H9 (cell line): Measurements from ENCODE around the gene ARHGAP24. TPM values are rescaled to one million over a fixed set of nuclear protein-coding genes. Genes with fewer than 3 reads are reported as not detected.

ENCODE experiments used
- DNase-seq: peaks from one replicate; pipeline ENCODE4 v3.0.0-alpha.2; 2017
- H2AFZ ChIP-seq: one replicate; pipeline ENCODE4 v1.6.1; 2013; ENCODE audit warnings: mild to moderate bottlenecking, low read length, control low read depth, moderate library complexity
- H2AK5ac ChIP-seq: 2 replicates; pipeline ENCODE4 v1.6.1; 2013; ENCODE audit warnings: low read length, control low read depth, mixed read lengths; ENCODE audit not compliant: insufficient read length
- H2BK120ac ChIP-seq: one replicate; pipeline ENCODE4 v1.6.1; 2013; ENCODE audit warnings: low read depth, mild to moderate bottlenecking, low read length, control low read depth, inconsistent platforms; ENCODE audit not compliant: poor library complexity, severe bottlenecking
- H2BK12ac ChIP-seq: 2 replicates; pipeline ENCODE4 v1.6.1; 2013; ENCODE audit warnings: low read length, control low read depth, mixed read lengths, low read depth; ENCODE audit not compliant: insufficient read length
- H2BK15ac ChIP-seq: 2 replicates; pipeline ENCODE4 v1.6.1; 2013; ENCODE audit warnings: low read depth, low read length, control low read depth
- H2BK20ac ChIP-seq: one replicate; pipeline ENCODE4 v1.6.1; 2013; ENCODE audit warnings: low read depth, mild to moderate bottlenecking, low read length, control low read depth, inconsistent platforms; ENCODE audit not compliant: poor library complexity, severe bottlenecking
- H2BK5ac ChIP-seq: 2 replicates; pipeline ENCODE4 v1.6.1; 2013; ENCODE audit warnings: low read length, control low read depth, mixed read lengths; ENCODE audit not compliant: insufficient read length
- H3K14ac ChIP-seq: 2 replicates; pipeline ENCODE4 v1.6.1; 2013; ENCODE audit warnings: low read length, control low read depth; ENCODE audit not compliant: insufficient read depth
- H3K18ac ChIP-seq: 2 replicates; pipeline ENCODE4 v1.6.1; 2013; ENCODE audit warnings: low read depth, mild to moderate bottlenecking, mixed read lengths, low read length, control low read depth; ENCODE audit not compliant: insufficient read length
- H3K23ac ChIP-seq: 2 replicates; pipeline ENCODE4 v1.6.1; 2013; ENCODE audit warnings: low read length, control low read depth, mixed read lengths, low read depth; ENCODE audit not compliant: insufficient read length
- H3K23me2 ChIP-seq: 2 replicates; pipeline ENCODE4 v1.6.1; 2013; ENCODE audit warnings: low read depth, mild to moderate bottlenecking, mixed read lengths, low read length, control low read depth; ENCODE audit not compliant: insufficient read length, poor library complexity, severe bottlenecking
- H3K27ac ChIP-seq: 2 replicates; pipeline ENCODE4 v1.5.1; 2013; ENCODE audit warnings: low read length, control low read depth, mixed read lengths, low read depth; ENCODE audit not compliant: insufficient read length
- H3K27me3 ChIP-seq: 2 replicates; pipeline ENCODE4 v1.6.1; 2013; ENCODE audit warnings: low read length, control low read depth, inconsistent platforms; ENCODE audit not compliant: insufficient read depth
- H3K4ac ChIP-seq: 2 replicates; pipeline ENCODE4 v1.6.1; 2013; ENCODE audit warnings: low read depth, mild to moderate bottlenecking, control low read depth, inconsistent platforms, low read length, moderate library complexity
- H3K4me1 ChIP-seq: 2 replicates; pipeline ENCODE4 v1.6.1; 2013; ENCODE audit warnings: low read length, control low read depth, inconsistent platforms; ENCODE audit not compliant: insufficient read depth
- H3K4me2 ChIP-seq: 2 replicates; pipeline ENCODE4 v1.6.1; 2013; ENCODE audit warnings: low read length, control low read depth, mixed read lengths; ENCODE audit not compliant: insufficient read length, insufficient read depth
- H3K56ac ChIP-seq: 2 replicates; pipeline ENCODE4 v1.6.1; 2013; ENCODE audit warnings: low read depth, mild to moderate bottlenecking, mixed read lengths, low read length, control low read depth; ENCODE audit not compliant: insufficient read length
- H3K79me1 ChIP-seq: 2 replicates; pipeline ENCODE4 v1.6.1; 2013; ENCODE audit warnings: low read depth, mild to moderate bottlenecking, moderate library complexity, low read length, control low read depth, inconsistent platforms; ENCODE audit not compliant: insufficient read depth, poor library complexity, severe bottlenecking
- H3K79me2 ChIP-seq: 2 replicates; pipeline ENCODE4 v1.6.1; 2013; ENCODE audit warnings: low read length, control low read depth, inconsistent platforms; ENCODE audit not compliant: insufficient read depth
- H3K9ac ChIP-seq: 2 replicates; pipeline ENCODE4 v1.6.1; 2013; ENCODE audit warnings: low read length, control low read depth, mixed read lengths; ENCODE audit not compliant: insufficient read length; ENCODE audit errors: extremely low read depth
- H3K9me3 ChIP-seq: one replicate; pipeline ENCODE4 v1.6.1; 2013; ENCODE audit warnings: low read depth, low read length, inconsistent platforms; ENCODE audit not compliant: control insufficient read depth
- H3T11ph ChIP-seq: one replicate; pipeline ENCODE4 v1.6.1; 2013; ENCODE audit warnings: mild to moderate bottlenecking, low read length, control low read depth, inconsistent platforms
- H4K20me1 ChIP-seq: one replicate; pipeline ENCODE4 v1.6.1; 2013; ENCODE audit not compliant: control insufficient read depth, insufficient read length, insufficient read depth
- H4K5ac ChIP-seq: 2 replicates; pipeline ENCODE4 v1.6.1; 2013; ENCODE audit warnings: low read depth, mild to moderate bottlenecking, mixed read lengths, low read length, control low read depth; ENCODE audit not compliant: insufficient read length
- H4K8ac ChIP-seq: replicated peaks from 2 replicates; pipeline ENCODE4 v1.6.1; 2013; ENCODE audit warnings: low read length, control low read depth, mixed read lengths, low read depth; ENCODE audit not compliant: insufficient read length
- H4K91ac ChIP-seq: 2 replicates; pipeline ENCODE4 v1.6.1; 2013; ENCODE audit warnings: low read depth, mild to moderate bottlenecking, moderate library complexity, mixed read lengths, low read length, control low read depth; ENCODE audit not compliant: insufficient read length
- H3K27ac Mint-ChIP-seq, 3 experiments: 2 replicates in 2 of 3; 3 replicates in 1 of 3; pipeline ENCODE4 v1.8.0; 2020 to 2021; ENCODE audit warnings: mixed read lengths in 3 of 3, mild to moderate bottlenecking in 1 of 3, moderate library complexity in 1 of 3
- H3K27me3 Mint-ChIP-seq: 2 replicates; pipeline ENCODE4 v1.8.0; 2021; ENCODE audit warnings: low read depth, mild to moderate bottlenecking, moderate library complexity, mixed read lengths
- H3K36me3 Mint-ChIP-seq, 3 experiments: 2 replicates in 2 of 3; 3 replicates in 1 of 3; pipeline ENCODE4 v1.8.0; 2020 to 2021; ENCODE audit warnings: low read depth in 3 of 3, mixed read lengths in 3 of 3; ENCODE audit not compliant: insufficient read depth in 1 of 3
- H3K4me1 Mint-ChIP-seq, 2 experiments: 2 replicates each; pipeline ENCODE4 v1.8.0; 2020; ENCODE audit warnings: mixed read lengths in 2 of 2
- H3K4me3 Mint-ChIP-seq, 2 experiments: 2 replicates in 1 of 2; 3 replicates in 1 of 2; pipeline ENCODE4 v1.8.0; 2020 to 2021; ENCODE audit warnings: mild to moderate bottlenecking in 2 of 2, mixed read lengths in 2 of 2, moderate library complexity in 1 of 2
- H3K9me3 Mint-ChIP-seq, 2 experiments: 2 replicates in 1 of 2; 3 replicates in 1 of 2; pipeline ENCODE4 v1.8.0; 2020; ENCODE audit warnings: mild to moderate bottlenecking in 2 of 2, mixed read lengths in 2 of 2, moderate library complexity in 1 of 2
- CTCF ChIP-seq: fragments of 200-600 bp; sonication (generic); conservative IDR thresholded peaks from 3 replicates; pipeline ENCODE4 v1.8.0; 2021; ENCODE audit warnings: antibody characterized with exemption, mild to moderate bottlenecking
- total RNA-seq: library from RNA; stranded (reverse); gene quantifications from 2 replicates; pipeline ENCODE4 v1.2.1, GENCODE V29; 2021

The ARHGAP24 gene
- total RNA-seq, 1 experiment from 2014 or later = 0.37 TPM

DNA sequence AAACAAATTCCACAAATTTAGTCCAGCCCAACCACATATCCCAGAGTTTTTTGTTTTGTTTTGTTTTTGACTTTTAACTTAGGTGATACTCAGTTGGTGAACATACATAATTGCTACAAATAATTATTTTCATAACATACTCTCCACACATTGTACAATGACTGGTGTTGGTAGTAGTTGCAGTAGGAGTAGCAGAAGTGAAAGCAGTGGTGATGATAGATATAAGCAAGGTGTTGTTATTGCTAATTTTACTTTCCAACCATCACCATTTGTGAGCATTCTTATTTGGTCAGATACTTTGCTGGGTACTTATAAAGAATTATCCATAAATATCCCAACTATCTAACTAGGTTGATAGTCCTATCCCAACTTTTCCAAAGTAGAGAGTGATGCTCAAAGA, 47.3 kb downstream of the ARHGAP24 start:
- H3K27me3 Mint-ChIP-seq = no peaks in the 10 kb centered on the region
- no peak overlapping the region for H3K9ac ChIP-seq
- no peak overlapping the region for H2BK12ac ChIP-seq
- DNase-seq = no peak
- no peak overlapping the region for H3K4ac ChIP-seq
- H3K4me1 ChIP-seq = no peaks in the 10 kb centered on the region
- no peak overlapping the region for H3K14ac ChIP-seq
- H3K27ac ChIP-seq = no peak overlapping the region
- no peaks in the 10 kb centered on the region for H3K36me3 Mint-ChIP-seq
- H4K5ac ChIP-seq = no peak overlapping the region
- H2BK15ac ChIP-seq = no peak overlapping the region
- H3K4me1 Mint-ChIP-seq = peaks cover 3 to 4% of the 10 kb centered on the region in 2 experiments; a peak in 2 of 4 replicates
- no peak overlapping the region for H3K27ac Mint-ChIP-seq
- H2BK20ac ChIP-seq = no peak overlapping the region
- H4K91ac ChIP-seq = no peak overlapping the region
- H2BK5ac ChIP-seq = no peak overlapping the region
- H3K27me3 ChIP-seq = no peaks in the 10 kb centered on the region
- no peak overlapping the region for H3K4me2 ChIP-seq
- no peak overlapping the region for H2AFZ ChIP-seq
- H3K9me3 Mint-ChIP-seq = no peaks in the 10 kb centered on the region
- TF ChIP-seq CTCF = no peak
- H3K23ac ChIP-seq = no peak overlapping the region
- no peaks in the 10 kb centered on the region for H3K9me3 ChIP-seq
- H3T11ph ChIP-seq = no peak overlapping the region
- no peak overlapping the region for H3K56ac ChIP-seq
- no peaks in the 10 kb centered on the region for H4K20me1 ChIP-seq
- no peaks in the 10 kb centered on the region for H3K23me2 ChIP-seq
- no peak overlapping the region for H3K4me3 Mint-ChIP-seq
- no peak overlapping the region for H3K18ac ChIP-seq
- H2AK5ac ChIP-seq = no peak overlapping the region
- no peaks in the 10 kb centered on the region for H3K79me2 ChIP-seq
- no peak overlapping the region for H2BK120ac ChIP-seq
- no peaks in the 10 kb centered on the region for H3K79me1 ChIP-seq
- no peak overlapping the region for H4K8ac ChIP-seq
